Neuronal stem cell (in vitro differentiated cells): ENCODE results near the gene JHY.

Source experiments
- DNase-seq: peaks from one replicate; pipeline ENCODE4 v3.0.0-alpha.2; 2013; ENCODE audit warnings: low spot score
- H2AFZ ChIP-seq: one replicate; pipeline ENCODE4 v1.6.1; 2013; ENCODE audit warnings: mild to moderate bottlenecking, low read length, inconsistent platforms
- H2AK5ac ChIP-seq: 2 replicates; pipeline ENCODE4 v1.6.1; 2013; ENCODE audit warnings: low read depth, mild to moderate bottlenecking, inconsistent platforms, low read length, moderate library complexity, mixed read lengths
- H2BK120ac ChIP-seq: 2 replicates; pipeline ENCODE4 v1.6.1; 2013; ENCODE audit warnings: low read depth, mild to moderate bottlenecking, inconsistent platforms, low read length, moderate library complexity, mixed read lengths
- H2BK12ac ChIP-seq: one replicate; pipeline ENCODE4 v1.6.1; 2013; ENCODE audit warnings: low read length, inconsistent platforms
- H2BK15ac ChIP-seq: 2 replicates; pipeline ENCODE4 v1.6.1; 2013; ENCODE audit warnings: mild to moderate bottlenecking, low read length, inconsistent platforms, mixed read lengths
- H2BK5ac ChIP-seq: one replicate; pipeline ENCODE4 v1.6.1; 2013; ENCODE audit warnings: inconsistent platforms, mild to moderate bottlenecking, low read length, moderate library complexity
- H3K14ac ChIP-seq: one replicate; pipeline ENCODE4 v1.6.1; 2013; ENCODE audit warnings: low read length, inconsistent platforms
- H3K18ac ChIP-seq: 2 replicates; pipeline ENCODE4 v1.6.1; 2013; ENCODE audit warnings: low read length, inconsistent platforms
- H3K23ac ChIP-seq: 2 replicates; pipeline ENCODE4 v1.6.1; 2013; ENCODE audit warnings: low read depth, mild to moderate bottlenecking, mixed read lengths, low read length, inconsistent platforms; ENCODE audit not compliant: poor library complexity
- H3K27ac ChIP-seq: replicated peaks from 3 replicates; pipeline ENCODE4 v1.5.1; 2013; ENCODE audit warnings: low read length, inconsistent platforms
- H3K27me3 ChIP-seq, 3 experiments: 2 replicates each; pipeline ENCODE4 v1.6.1; 2013; ENCODE audit warnings: low read length in 3 of 3, mild to moderate bottlenecking in 2 of 3, inconsistent platforms in 1 of 3, low read depth in 1 of 3, mixed read lengths in 1 of 3, moderate library complexity in 1 of 3; ENCODE audit not compliant: control insufficient read depth in 3 of 3, insufficient read depth in 3 of 3
- H3K36me3 ChIP-seq, 2 donors: replicated peaks in 1 of 2; 2 replicates each; pipeline ENCODE4 v1.6.1; 2013; ENCODE audit warnings: low read length in 2 of 2; ENCODE audit not compliant: control insufficient read depth in 2 of 2, insufficient read depth in 2 of 2
- H3K4ac ChIP-seq: 2 replicates; pipeline ENCODE4 v1.6.1; 2013; ENCODE audit warnings: inconsistent platforms, mild to moderate bottlenecking, low read length, moderate library complexity
- H3K4me1 ChIP-seq, 2 donors: 1 replicate in 1 of 2; 2 replicates in 1 of 2; pipeline ENCODE4 v1.6.1; 2013; ENCODE audit warnings: low read length in 2 of 2, low read depth in 1 of 2; ENCODE audit not compliant: control insufficient read depth in 2 of 2, insufficient read depth in 1 of 2
- H3K4me2 ChIP-seq: one replicate; pipeline ENCODE4 v1.6.1; 2013; ENCODE audit warnings: mild to moderate bottlenecking, low read length, inconsistent platforms; ENCODE audit not compliant: insufficient read depth, poor library complexity, severe bottlenecking
- H3K4me3 ChIP-seq, 2 donors: 2 replicates each; pipeline ENCODE4 v1.5.1; 2013; ENCODE audit warnings: low read length in 2 of 2, mild to moderate bottlenecking in 2 of 2, inconsistent platforms in 1 of 2, moderate library complexity in 1 of 2
- H3K79me1 ChIP-seq: one replicate; pipeline ENCODE4 v1.6.1; 2013; ENCODE audit warnings: low read depth, mild to moderate bottlenecking, inconsistent platforms, low read length, moderate library complexity
- H3K9ac ChIP-seq: one replicate; pipeline ENCODE4 v1.6.1; 2013; ENCODE audit warnings: mild to moderate bottlenecking, low read depth, low read length, inconsistent platforms; ENCODE audit not compliant: poor library complexity
- H3K9me3 ChIP-seq, 2 donors: replicated peaks in 1 of 2; 2 replicates each; pipeline versions ENCODE3 to v1.6.1; 2013; ENCODE audit warnings: low read length in 2 of 2, mild to moderate bottlenecking in 2 of 2, inconsistent platforms in 1 of 2, low read depth in 1 of 2, mixed read lengths in 1 of 2, moderate library complexity in 1 of 2; ENCODE audit not compliant: control insufficient read depth in 2 of 2, insufficient read depth in 1 of 2
- H4K8ac ChIP-seq: one replicate; pipeline ENCODE4 v1.6.1; 2013; ENCODE audit warnings: low read depth, mild to moderate bottlenecking, inconsistent platforms, low read length, moderate library complexity
- H4K91ac ChIP-seq: one replicate; pipeline ENCODE4 v1.6.1; 2013; ENCODE audit warnings: low read length, low read depth, mild to moderate bottlenecking, inconsistent platforms; ENCODE audit not compliant: poor library complexity
- WGBS, 2 donors: extraction: QIAGEN DNeasy Blood & Tissue Kit; methylation state at CpG; one replicate each; pipeline ENCODE4 v1.1.7; 2013; ENCODE audit warnings: missing lambda C conversion rate in 2 of 2, mixed read lengths in 1 of 2; ENCODE audit not compliant: insufficient read length in 2 of 2, insufficient replicate concordance in 1 of 2; ENCODE audit errors: extremely low coverage in 2 of 2; 5-methylcytosine and 5-hydroxymethylcytosine counted together

Gene JHY

GRCh38 chr11:122977470-122978298 lies 95.1 kb downstream of the JHY start:
- Histone ChIP-seq H2BK5ac (no peak overlapping the region), H2BK12ac (no peak overlapping the region), H2BK120ac (no peak overlapping the region), H3K14ac (no peak overlapping the region), H3K27ac (no peak overlapping the region), H2AFZ (peak overlapping the region; percentile 75), H4K8ac (no peak overlapping the region), H3K9ac (peak overlapping the region; percentile 7), H3K4me2 (peak overlapping the region; percentile 61), H3K4me1 (peaks cover 0 to 4% of the 10 kb centered on the region in 2 donors), H3K36me3 (no peaks in the 10 kb centered on the region), H3K9me3 (no peaks in the 10 kb centered on the region), H3K27me3 (peaks cover 47 to 98% (median 82%) of the 10 kb centered on the region in 3 experiments), H4K91ac (no peak overlapping the region), H3K4me3 (peak overlapping the region in 1 of 2 donors; percentile 44), H3K18ac (no peak overlapping the region), H2BK15ac (no peak overlapping the region), H3K4ac (no peak overlapping the region), H3K79me1 (no peaks in the 10 kb centered on the region), H2AK5ac (no peak overlapping the region), H3K23ac (peak overlapping the region; percentile 22)
- WGBS, 2 donors = no CpG with 5 or more reads among the region's 50 CpGs
- peak; percentile 44 for DNase-seq

DNA sequence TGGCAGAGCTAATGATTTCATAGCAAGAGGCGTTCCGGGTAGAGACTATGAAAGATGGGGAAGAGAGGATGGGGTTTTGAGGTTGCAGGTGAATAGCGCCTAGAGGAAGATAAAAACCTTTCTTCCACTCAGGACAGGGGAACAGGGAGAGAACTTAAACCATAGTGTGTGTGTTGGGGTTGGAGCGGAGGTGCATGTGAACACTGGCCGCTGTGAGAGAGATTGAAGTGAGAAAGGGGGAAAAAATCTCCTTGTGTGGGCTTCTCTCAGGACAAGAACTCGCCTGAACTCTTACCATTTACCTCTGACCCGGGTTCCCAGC lies 95.7 kb downstream of the JHY start:
- no peak overlapping the region for H3K4me2 ChIP-seq
- no peak overlapping the region for H3K27ac ChIP-seq
- no peak overlapping the region for H3K4ac ChIP-seq
- H3K36me3 ChIP-seq = no peaks in the 10 kb centered on the region
- no peak overlapping the region for H4K8ac ChIP-seq
- WGBS, 2 donors = no CpG with 5 or more reads among the region's 7 CpGs
- no peak overlapping the region for H2BK12ac ChIP-seq
- H3K79me1 ChIP-seq = no peaks in the 10 kb centered on the region
- peaks cover 0 to 4% of the 10 kb centered on the region in 2 donors for H3K4me1 ChIP-seq
- DNase-seq = no peak
- no peaks in the 10 kb centered on the region for H3K9me3 ChIP-seq
- H2AK5ac ChIP-seq = no peak overlapping the region
- H3K9ac ChIP-seq = no peak overlapping the region
- no peak overlapping the region for H4K91ac ChIP-seq
- H2AFZ ChIP-seq = no peak overlapping the region
- no peak overlapping the region for H3K4me3 ChIP-seq
- H3K23ac ChIP-seq = no peak overlapping the region
- H3K27me3 ChIP-seq = peaks cover 47 to 98% (median 86%) of the 10 kb centered on the region in 3 experiments
- H3K14ac ChIP-seq = no peak overlapping the region
- H3K18ac ChIP-seq = no peak overlapping the region
- no peak overlapping the region for H2BK120ac ChIP-seq
- H2BK15ac ChIP-seq = no peak overlapping the region
- H2BK5ac ChIP-seq = no peak overlapping the region

- Histone ChIP-seq H3K79me1 (peaks cover 1% of the 10 kb centered on the region), H4K8ac (no peak overlapping the region), H2BK120ac (no peak overlapping the region), H2AK5ac (no peak overlapping the region), H3K36me3 (no peaks in the 10 kb centered on the region), H3K18ac (peak overlapping the region; percentile 52), H3K14ac (peak overlapping the region; percentile 14), H3K4me2 (no peak overlapping the region), H2BK5ac (no peak overlapping the region), H3K27me3 (peaks cover 51 to 98% (median 87%) of the 10 kb centered on the region in 3 experiments), H3K4ac (no peak overlapping the region), H3K9ac (no peak overlapping the region), H3K23ac (no peak overlapping the region), H3K9me3 (peaks cover 0 to 4% of the 10 kb centered on the region in 2 donors), H2BK15ac (no peak overlapping the region), H3K27ac (no peak overlapping the region), H3K4me3 (no peak overlapping the region), H2BK12ac (no peak overlapping the region), H3K4me1 (peaks cover 0 to 10% of the 10 kb centered on the region in 2 donors), H4K91ac (no peak overlapping the region), H2AFZ (no peak overlapping the region)
- DNase-seq = no peak
- no CpG with 5 or more reads among the region's 44 CpGs for WGBS, 2 donors
These were observed 96.7 kb downstream of the JHY start for GRCh38 chr11:122979103-122979814.
